Mesothelial cell of epicardium (in vitro differentiated cells): ENCODE measurements around the gene CDH13. TPM values are rescaled to one million over a fixed set of nuclear protein-coding genes. Genes with fewer than 3 reads are reported as not detected.

Experiments used
- DNase-seq, 2 experiments: peaks; one replicate each; pipeline ENCODE4 v3.0.0; 2021; ENCODE audit warnings: low spot score in 2 of 2; ENCODE audit not compliant: unreplicated experiment in 2 of 2
- H3K27ac Mint-ChIP-seq: 2 replicates; pipeline ENCODE4 v1.8.0; 2021; ENCODE audit warnings: mixed read lengths
- H3K27me3 Mint-ChIP-seq: 2 replicates; pipeline ENCODE4 v1.8.0; 2021; ENCODE audit warnings: low read depth, mixed read lengths
- H3K36me3 Mint-ChIP-seq: 2 replicates; pipeline ENCODE4 v1.8.0; 2021; ENCODE audit warnings: mixed read lengths
- H3K4me1 Mint-ChIP-seq: 2 replicates; pipeline ENCODE4 v1.8.0; 2021; ENCODE audit warnings: mixed read lengths
- H3K4me3 Mint-ChIP-seq: 2 replicates; pipeline ENCODE4 v1.8.0; 2021; ENCODE audit warnings: mild to moderate bottlenecking, moderate library complexity, mixed read lengths
- H3K9me3 Mint-ChIP-seq: 2 replicates; pipeline ENCODE4 v1.8.0; 2021; ENCODE audit warnings: mixed read lengths
- total RNA-seq: library from RNA; stranded (reverse); gene quantifications from 3 replicates; pipeline ENCODE4 v1.2.1, GENCODE V29; 2021
- TF ChIP-seq, protein P1 (sequence below): fragments of 200-600 bp; sonication (generic); IDR thresholded peaks from one replicate; pipeline ENCODE4 v1.5.0; 2021; ENCODE audit warnings: antibody characterized with exemption; ENCODE audit not compliant: unreplicated experiment

The CDH13 gene
- total RNA-seq, 1 donor from 2014 or later = 0.80 TPM

DNA sequence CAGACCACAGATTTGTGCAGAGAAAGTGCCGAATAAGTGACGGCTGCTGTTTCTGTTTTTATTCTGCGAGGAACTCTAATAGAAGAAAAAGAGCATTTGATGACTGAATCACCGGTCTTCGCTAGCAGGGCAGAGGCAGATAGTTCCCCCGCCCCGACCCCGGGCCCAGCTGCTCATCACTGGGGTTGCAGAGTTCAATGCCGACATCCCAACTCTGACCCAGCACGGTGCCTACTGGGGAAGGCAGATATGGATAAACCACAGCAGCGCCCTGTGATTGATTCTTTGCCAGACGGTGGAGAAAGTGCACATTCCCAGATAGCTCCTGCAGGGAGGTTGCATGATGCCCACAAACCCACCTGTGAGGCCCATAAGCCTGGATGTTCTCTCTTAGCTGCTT lies 823.1 kb downstream of the CDH13 start:
- no peak overlapping the region for H3K4me3 Mint-ChIP-seq
- DNase-seq = no peak
- TF ChIP-seq, protein P1, sequence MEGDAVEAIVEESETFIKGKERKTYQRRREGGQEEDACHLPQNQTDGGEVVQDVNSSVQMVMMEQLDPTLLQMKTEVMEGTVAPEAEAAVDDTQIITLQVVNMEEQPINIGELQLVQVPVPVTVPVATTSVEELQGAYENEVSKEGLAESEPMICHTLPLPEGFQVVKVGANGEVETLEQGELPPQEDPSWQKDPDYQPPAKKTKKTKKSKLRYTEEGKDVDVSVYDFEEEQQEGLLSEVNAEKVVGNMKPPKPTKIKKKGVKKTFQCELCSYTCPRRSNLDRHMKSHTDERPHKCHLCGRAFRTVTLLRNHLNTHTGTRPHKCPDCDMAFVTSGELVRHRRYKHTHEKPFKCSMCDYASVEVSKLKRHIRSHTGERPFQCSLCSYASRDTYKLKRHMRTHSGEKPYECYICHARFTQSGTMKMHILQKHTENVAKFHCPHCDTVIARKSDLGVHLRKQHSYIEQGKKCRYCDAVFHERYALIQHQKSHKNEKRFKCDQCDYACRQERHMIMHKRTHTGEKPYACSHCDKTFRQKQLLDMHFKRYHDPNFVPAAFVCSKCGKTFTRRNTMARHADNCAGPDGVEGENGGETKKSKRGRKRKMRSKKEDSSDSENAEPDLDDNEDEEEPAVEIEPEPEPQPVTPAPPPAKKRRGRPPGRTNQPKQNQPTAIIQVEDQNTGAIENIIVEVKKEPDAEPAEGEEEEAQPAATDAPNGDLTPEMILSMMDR = no peak
- no peaks in the 10 kb centered on the region for H3K9me3 Mint-ChIP-seq
- no peaks in the 10 kb centered on the region for H3K4me1 Mint-ChIP-seq
- no peaks in the 10 kb centered on the region for H3K36me3 Mint-ChIP-seq
- H3K27me3 Mint-ChIP-seq = peaks cover 29% of the 10 kb centered on the region
- no peak overlapping the region for H3K27ac Mint-ChIP-seq

GRCh38 chr16:83453977-83454376 lies 827.2 kb downstream of the CDH13 start:
- DNase-seq = no peak
- H3K4me1 Mint-ChIP-seq = no peaks in the 10 kb centered on the region
- H3K4me3 Mint-ChIP-seq = no peak overlapping the region
- no peaks in the 10 kb centered on the region for H3K36me3 Mint-ChIP-seq
- no peaks in the 10 kb centered on the region for H3K9me3 Mint-ChIP-seq
- TF ChIP-seq, protein P1 = no peak
- H3K27ac Mint-ChIP-seq = no peak overlapping the region
- peaks cover 29% of the 10 kb centered on the region for H3K27me3 Mint-ChIP-seq

- H3K36me3 Mint-ChIP-seq = no peaks in the 10 kb centered on the region
- H3K4me3 Mint-ChIP-seq = no peak overlapping the region
Observed at GRCh38 chr16:83455716-83456115, 828.9 kb downstream of the CDH13 start.

DNA sequence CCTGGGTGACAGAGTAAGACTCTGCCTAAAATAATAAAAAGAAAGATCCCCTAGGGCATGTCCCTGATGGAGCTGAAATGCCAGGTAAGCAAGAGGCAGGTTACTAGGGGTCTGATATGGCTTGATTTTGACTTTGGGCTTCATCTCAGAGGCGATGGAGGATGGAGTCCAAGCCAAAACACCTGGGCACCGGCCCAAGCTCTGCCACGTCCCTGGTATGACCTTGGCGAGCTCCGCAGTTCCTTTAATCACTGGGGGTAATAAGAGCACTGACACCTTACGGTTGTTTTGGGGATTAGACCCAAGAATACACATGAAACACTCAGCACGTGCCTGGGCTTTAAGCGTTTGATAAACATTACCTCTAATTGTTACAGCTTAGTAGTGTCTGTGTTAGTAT lies 830.2 kb downstream of the CDH13 start:
- H3K36me3 Mint-ChIP-seq = no peaks in the 10 kb centered on the region
- no peaks in the 10 kb centered on the region for H3K9me3 Mint-ChIP-seq
- no peak overlapping the region for H3K4me3 Mint-ChIP-seq
- no peak for DNase-seq
- H3K27ac Mint-ChIP-seq = no peak overlapping the region
- TF ChIP-seq, protein P1 = no peak
- no peaks in the 10 kb centered on the region for H3K4me1 Mint-ChIP-seq
- peaks cover 21% of the 10 kb centered on the region for H3K27me3 Mint-ChIP-seq

More at GRCh38 chr16:83455716-83456115, 828.9 kb downstream of the CDH13 start:
- TF ChIP-seq, protein P1 = no peak
- Mint-ChIP-seq H3K27me3 (peaks cover 26% of the 10 kb centered on the region), H3K4me1 (no peaks in the 10 kb centered on the region), H3K27ac (no peak overlapping the region), H3K9me3 (no peaks in the 10 kb centered on the region)
- no peak for DNase-seq

GRCh38 chr16:83458612-83459011 lies 831.8 kb downstream of the CDH13 start:
- Mint-ChIP-seq H3K36me3 (no peaks in the 10 kb centered on the region), H3K4me3 (no peak overlapping the region), H3K27me3 (peaks cover 12% of the 10 kb centered on the region), H3K27ac (no peak overlapping the region), H3K9me3 (no peaks in the 10 kb centered on the region), H3K4me1 (no peaks in the 10 kb centered on the region)
- TF ChIP-seq, protein P1 = no peak
- no peak for DNase-seq

DNA sequence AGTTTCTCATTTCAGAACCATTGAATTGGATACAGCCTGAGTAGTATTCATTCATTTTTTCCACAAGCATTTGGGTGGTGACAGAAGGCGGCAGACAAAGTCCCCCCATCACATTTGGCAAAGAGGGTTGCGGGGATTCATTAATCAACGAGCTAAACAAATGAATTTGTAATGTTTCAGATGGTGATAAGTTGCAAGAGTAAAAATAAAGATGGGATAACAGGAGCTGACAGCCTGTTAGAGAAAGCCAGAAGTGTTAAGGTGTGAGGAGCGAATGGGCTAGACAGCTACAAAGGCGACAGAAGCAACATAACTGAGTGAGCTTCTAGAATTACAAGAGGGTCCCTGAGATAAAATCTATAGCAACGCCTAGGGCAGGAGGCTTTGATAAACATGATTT lies 838.2 kb downstream of the CDH13 start:
- peaks cover 19% of the 10 kb centered on the region for H3K27me3 Mint-ChIP-seq
- DNase-seq = no peak
- no peaks in the 10 kb centered on the region for H3K9me3 Mint-ChIP-seq
- H3K27ac Mint-ChIP-seq = no peak overlapping the region
- H3K4me3 Mint-ChIP-seq = no peak overlapping the region
- no peaks in the 10 kb centered on the region for H3K4me1 Mint-ChIP-seq
- H3K36me3 Mint-ChIP-seq = no peaks in the 10 kb centered on the region
- TF ChIP-seq, protein P1 = no peak
